MM.1S (cell line): ENCODE measurements around the gene HABP2.

ENCODE experiments used
- DNase-seq: peaks from one replicate; pipeline ENCODE4 v3.0.0-alpha.2; 2015
- H2AFZ ChIP-seq: fragments of 300-600 bp; sonication (generic); 2 replicates; pipeline ENCODE4 v1.6.0; 2016; ENCODE audit warnings: antibody characterized with exemption, low read length
- H3F3A ChIP-seq: fragments of 300-600 bp; sonication (generic); 2 replicates; pipeline ENCODE4 v1.6.1; 2016; ENCODE audit warnings: mild to moderate bottlenecking, antibody characterized with exemption, low read length, moderate library complexity, mixed read lengths; ENCODE audit not compliant: insufficient read depth
- H3K27ac ChIP-seq: fragments of 300-600 bp; sonication (generic); 2 replicates; pipeline ENCODE4 v1.5.1; 2016; ENCODE audit warnings: mild to moderate bottlenecking, low read length
- H3K27me3 ChIP-seq: fragments of 300-600 bp; sonication (generic); replicated peaks from 2 replicates; pipeline ENCODE4 v1.6.0; 2016; ENCODE audit warnings: low read length; ENCODE audit not compliant: insufficient read depth
- H3K36me3 ChIP-seq: fragments of 300-600 bp; sonication (generic); replicated peaks from 2 replicates; pipeline ENCODE4 v1.6.1; 2016; ENCODE audit warnings: mild to moderate bottlenecking, low read length, mixed read lengths; ENCODE audit not compliant: insufficient read depth
- H3K4me1 ChIP-seq: fragments of 300-600 bp; sonication (generic); 2 replicates; pipeline ENCODE4 v1.6.1; 2016; ENCODE audit warnings: low read length, mixed read lengths
- H3K4me2 ChIP-seq: fragments of 300-600 bp; sonication (generic); 2 replicates; pipeline ENCODE4 v1.6.0; 2016; ENCODE audit warnings: low read depth, low read length
- H3K4me3 ChIP-seq: fragments of 300-600 bp; sonication (generic); 2 replicates; pipeline ENCODE4 v1.5.1; 2016; ENCODE audit warnings: low read length, mixed read lengths
- H3K79me2 ChIP-seq: fragments of 300-600 bp; sonication (generic); 2 replicates; pipeline ENCODE4 v1.6.1; 2016; ENCODE audit warnings: mixed run types, low read length, mixed read lengths
- H3K9ac ChIP-seq: fragments of 300-600 bp; sonication (generic); 2 replicates; pipeline ENCODE4 v1.6.1; 2016; ENCODE audit warnings: low read length, mixed read lengths
- H3K9me2 ChIP-seq: fragments of 300-600 bp; sonication (generic); replicated peaks from 2 replicates; pipeline ENCODE4 v1.6.1; 2016; ENCODE audit warnings: mild to moderate bottlenecking, low read length, mixed read lengths; ENCODE audit not compliant: insufficient read depth
- H3K9me3 ChIP-seq: fragments of 300-600 bp; sonication (generic); replicated peaks from 2 replicates; pipeline ENCODE4 v1.6.1; 2016; ENCODE audit warnings: mild to moderate bottlenecking, low read length, mixed read lengths; ENCODE audit not compliant: insufficient read depth
- H4K20me1 ChIP-seq: fragments of 300-600 bp; sonication (generic); 2 replicates; pipeline ENCODE4 v1.6.1; 2016; ENCODE audit warnings: mild to moderate bottlenecking, low read length, moderate library complexity, mixed read lengths; ENCODE audit not compliant: insufficient read depth
- CTCF ChIP-seq: fragments of 300-600 bp; sonication (generic); IDR thresholded peaks from 2 replicates; pipeline ENCODE4 v1.5.1; 2016; ENCODE audit warnings: antibody characterized with exemption, low read length, mixed read lengths
- EZH2 ChIP-seq: fragments of 300-600 bp; sonication (generic); optimal IDR thresholded peaks from 2 replicates; pipeline ENCODE3; 2017; ENCODE audit warnings: low read depth, mild to moderate bottlenecking, antibody characterized with exemption, low read length, mixed read lengths
- EZH2phosphoT487 ChIP-seq: fragments of 300-600 bp; sonication (generic); IDR thresholded peaks from 2 replicates; pipeline ENCODE4 v1.6.1; 2018; ENCODE audit warnings: antibody characterized with exemption, low read length

Gene HABP2

GRCh38 chr10:113540845-113541548 lies 11.9 kb upstream of the HABP2 start:
- DNase-seq: no peak
- no peaks in the 10 kb centered on the region for H3K9me3 ChIP-seq
- TF ChIP-seq EZH2phosphoT487 (no peak), CTCF (no peak), EZH2 (no peak)
- no peak overlapping the region for H3K9ac ChIP-seq
- H3K4me2 ChIP-seq: no peak overlapping the region
- H3K4me1 ChIP-seq: no peaks in the 10 kb centered on the region
- H3K36me3 ChIP-seq: no peaks in the 10 kb centered on the region
- H3F3A ChIP-seq: no peaks in the 10 kb centered on the region
- H2AFZ ChIP-seq: no peak overlapping the region
- no peaks in the 10 kb centered on the region for H4K20me1 ChIP-seq
- H3K4me3 ChIP-seq: no peak overlapping the region
- no peaks in the 10 kb centered on the region for H3K9me2 ChIP-seq
- H3K27ac ChIP-seq: no peak overlapping the region
- H3K27me3 ChIP-seq: no peaks in the 10 kb centered on the region
- no peaks in the 10 kb centered on the region for H3K79me2 ChIP-seq

- H3K27ac ChIP-seq: no peak overlapping the region
- no peaks in the 10 kb centered on the region for H3K9me3 ChIP-seq
- no peaks in the 10 kb centered on the region for H3K9me2 ChIP-seq
- DNase-seq: no peak
- H3K79me2 ChIP-seq: no peaks in the 10 kb centered on the region
- no peak overlapping the region for H3K4me3 ChIP-seq
- TF ChIP-seq EZH2phosphoT487 (no peak), CTCF (no peak), EZH2 (no peak)
- no peaks in the 10 kb centered on the region for H3K4me1 ChIP-seq
- H3K9ac ChIP-seq: no peak overlapping the region
- no peak overlapping the region for H2AFZ ChIP-seq
- H3K36me3 ChIP-seq: no peaks in the 10 kb centered on the region
- H3K4me2 ChIP-seq: no peak overlapping the region
- H3K27me3 ChIP-seq: no peaks in the 10 kb centered on the region
- H4K20me1 ChIP-seq: no peaks in the 10 kb centered on the region
- no peaks in the 10 kb centered on the region for H3F3A ChIP-seq
These were observed 11.3 kb upstream of the HABP2 start for GRCh38 chr10:113541549-113541927.

- Histone ChIP-seq H3K4me1 (no peaks in the 10 kb centered on the region), H3K27me3 (no peaks in the 10 kb centered on the region), H4K20me1 (no peaks in the 10 kb centered on the region), H3K4me2 (no peak overlapping the region), H3K9me2 (no peaks in the 10 kb centered on the region), H3K27ac (no peak overlapping the region), H2AFZ (no peak overlapping the region), H3K36me3 (no peaks in the 10 kb centered on the region), H3K9ac (no peak overlapping the region), H3F3A (no peaks in the 10 kb centered on the region), H3K79me2 (no peaks in the 10 kb centered on the region), H3K4me3 (no peak overlapping the region), H3K9me3 (no peaks in the 10 kb centered on the region)
- TF ChIP-seq EZH2 (no peak), CTCF (no peak), EZH2phosphoT487 (no peak)
- no peak for DNase-seq
These were observed 9.5 kb upstream of the HABP2 start for GRCh38 chr10:113543107-113543955.
